SK-N-SH (cell line): ENCODE measurements around the gene UTP18.

Experiments used
- EP300 ChIP-seq, 2 experiments: IDR thresholded peaks; 2 replicates each; pipeline versions ENCODE4 v1.4.0 to v1.6.1; 2012; ENCODE audit warnings: borderline replicate concordance in 1 of 2, low read depth in 1 of 2, low read length in 1 of 2
- FOXM1 ChIP-seq: IDR thresholded peaks from 2 replicates; pipeline ENCODE4 v1.4.0; 2012; ENCODE audit warnings: low read depth, mild to moderate bottlenecking
- GABPA ChIP-seq: IDR thresholded peaks from 2 replicates; pipeline ENCODE4 v1.4.0; 2012; ENCODE audit warnings: low read depth, mild to moderate bottlenecking
- JUND ChIP-seq: IDR thresholded peaks from 2 replicates; pipeline ENCODE4 v1.4.0; 2012
- MEF2A ChIP-seq: IDR thresholded peaks from 2 replicates; pipeline ENCODE4 v1.4.0; 2012; ENCODE audit warnings: low read depth, borderline replicate concordance
- RFX5 ChIP-seq: IDR thresholded peaks from 2 replicates; pipeline ENCODE4 v1.6.1; 2012; ENCODE audit warnings: mild to moderate bottlenecking, improper control_type of control experiment, low read length
- TAF1 ChIP-seq: IDR thresholded peaks from 2 replicates; pipeline ENCODE4 v1.6.1; 2012; ENCODE audit warnings: low read depth, mild to moderate bottlenecking, low read length, moderate library complexity, borderline replicate concordance
- YY1 ChIP-seq: IDR thresholded peaks from 2 replicates; pipeline ENCODE4 v1.4.0; 2012; ENCODE audit warnings: low read depth, mild to moderate bottlenecking
- TF ChIP-seq, protein P1 (sequence below): fragments of 200-600 bp; sonication (generic); IDR thresholded peaks from 2 replicates; pipeline ENCODE4 v1.6.1; 2017; ENCODE audit warnings: antibody characterized with exemption, mild to moderate bottlenecking, moderate library complexity
- TF ChIP-seq, protein P2 (sequence below): IDR thresholded peaks from 2 replicates; pipeline ENCODE4 v1.4.0; 2012; ENCODE audit warnings: low read depth
- TF ChIP-seq, protein P3 (sequence below): IDR thresholded peaks from 2 replicates; pipeline ENCODE4 v1.4.0; 2012; ENCODE audit warnings: low read depth, borderline replicate concordance
- TF ChIP-seq, protein P4 (sequence below): IDR thresholded peaks from 2 replicates; pipeline ENCODE4 v1.6.1; 2012; ENCODE audit warnings: mild to moderate bottlenecking, low read depth, low read length, moderate library complexity

DNA sequence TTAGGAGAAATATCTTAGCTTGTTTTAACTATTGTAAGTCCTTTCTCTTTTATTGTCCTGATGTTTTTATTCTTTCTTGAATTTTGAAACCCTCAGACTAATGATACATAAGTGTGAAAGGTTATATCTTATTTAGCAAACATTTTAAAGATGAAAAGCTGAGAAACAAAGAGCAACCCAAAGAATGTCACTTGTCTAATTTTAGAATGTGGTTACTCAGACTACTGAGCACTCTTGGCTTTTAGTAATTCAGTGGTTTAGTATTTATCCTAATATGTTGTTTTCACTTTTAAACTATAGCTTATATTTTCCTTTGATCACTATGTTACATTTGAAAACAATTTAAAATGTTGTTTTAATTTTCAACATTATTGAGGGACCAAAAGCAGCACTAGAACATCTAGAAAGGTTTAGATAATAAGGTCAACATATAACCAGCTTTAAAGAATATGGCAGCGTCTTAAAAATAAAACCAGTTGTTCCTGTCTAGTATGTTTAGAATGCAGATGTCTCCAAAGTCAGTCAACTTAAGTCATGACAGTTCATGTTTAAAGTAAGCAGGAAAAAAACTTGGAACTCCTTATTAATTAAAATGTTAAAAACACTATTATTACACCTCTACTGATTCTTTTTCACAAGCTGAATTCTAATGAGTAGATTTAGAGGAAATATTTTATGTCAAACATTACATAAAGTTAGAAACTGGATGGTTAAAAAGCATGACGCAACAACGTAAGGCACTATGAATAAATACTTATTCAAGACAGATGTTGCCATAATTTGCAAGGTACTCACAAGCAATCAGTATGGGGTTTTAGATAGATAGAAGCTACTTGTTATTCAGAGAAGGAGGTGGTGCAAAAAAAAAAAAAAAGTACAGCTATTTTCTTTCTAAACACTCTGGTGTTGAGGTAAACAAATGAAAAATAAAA, 2.9 kb upstream of the UTP18 start:
- TF ChIP-seq, protein P1, sequence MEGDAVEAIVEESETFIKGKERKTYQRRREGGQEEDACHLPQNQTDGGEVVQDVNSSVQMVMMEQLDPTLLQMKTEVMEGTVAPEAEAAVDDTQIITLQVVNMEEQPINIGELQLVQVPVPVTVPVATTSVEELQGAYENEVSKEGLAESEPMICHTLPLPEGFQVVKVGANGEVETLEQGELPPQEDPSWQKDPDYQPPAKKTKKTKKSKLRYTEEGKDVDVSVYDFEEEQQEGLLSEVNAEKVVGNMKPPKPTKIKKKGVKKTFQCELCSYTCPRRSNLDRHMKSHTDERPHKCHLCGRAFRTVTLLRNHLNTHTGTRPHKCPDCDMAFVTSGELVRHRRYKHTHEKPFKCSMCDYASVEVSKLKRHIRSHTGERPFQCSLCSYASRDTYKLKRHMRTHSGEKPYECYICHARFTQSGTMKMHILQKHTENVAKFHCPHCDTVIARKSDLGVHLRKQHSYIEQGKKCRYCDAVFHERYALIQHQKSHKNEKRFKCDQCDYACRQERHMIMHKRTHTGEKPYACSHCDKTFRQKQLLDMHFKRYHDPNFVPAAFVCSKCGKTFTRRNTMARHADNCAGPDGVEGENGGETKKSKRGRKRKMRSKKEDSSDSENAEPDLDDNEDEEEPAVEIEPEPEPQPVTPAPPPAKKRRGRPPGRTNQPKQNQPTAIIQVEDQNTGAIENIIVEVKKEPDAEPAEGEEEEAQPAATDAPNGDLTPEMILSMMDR = no peak
- TF ChIP-seq EP300 (IDR thresholded peaks at IDR 0.05; ENCODE audit: borderline replicate concordance in 1 of 2, low read depth in 1 of 2, low read length in 1 of 2) (no peak), FOXM1 (no peak), MEF2A (no peak), GABPA (no peak), RFX5 (no peak), YY1 (no peak), TAF1 (no peak), JUND (no peak)
- TF ChIP-seq, protein P2, sequence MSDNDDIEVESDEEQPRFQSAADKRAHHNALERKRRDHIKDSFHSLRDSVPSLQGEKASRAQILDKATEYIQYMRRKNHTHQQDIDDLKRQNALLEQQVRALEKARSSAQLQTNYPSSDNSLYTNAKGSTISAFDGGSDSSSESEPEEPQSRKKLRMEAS = no peak
- TF ChIP-seq, protein P3, sequence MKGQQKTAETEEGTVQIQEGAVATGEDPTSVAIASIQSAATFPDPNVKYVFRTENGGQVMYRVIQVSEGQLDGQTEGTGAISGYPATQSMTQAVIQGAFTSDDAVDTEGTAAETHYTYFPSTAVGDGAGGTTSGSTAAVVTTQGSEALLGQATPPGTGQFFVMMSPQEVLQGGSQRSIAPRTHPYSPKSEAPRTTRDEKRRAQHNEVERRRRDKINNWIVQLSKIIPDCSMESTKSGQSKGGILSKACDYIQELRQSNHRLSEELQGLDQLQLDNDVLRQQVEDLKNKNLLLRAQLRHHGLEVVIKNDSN = no peak
- TF ChIP-seq, protein P4, sequence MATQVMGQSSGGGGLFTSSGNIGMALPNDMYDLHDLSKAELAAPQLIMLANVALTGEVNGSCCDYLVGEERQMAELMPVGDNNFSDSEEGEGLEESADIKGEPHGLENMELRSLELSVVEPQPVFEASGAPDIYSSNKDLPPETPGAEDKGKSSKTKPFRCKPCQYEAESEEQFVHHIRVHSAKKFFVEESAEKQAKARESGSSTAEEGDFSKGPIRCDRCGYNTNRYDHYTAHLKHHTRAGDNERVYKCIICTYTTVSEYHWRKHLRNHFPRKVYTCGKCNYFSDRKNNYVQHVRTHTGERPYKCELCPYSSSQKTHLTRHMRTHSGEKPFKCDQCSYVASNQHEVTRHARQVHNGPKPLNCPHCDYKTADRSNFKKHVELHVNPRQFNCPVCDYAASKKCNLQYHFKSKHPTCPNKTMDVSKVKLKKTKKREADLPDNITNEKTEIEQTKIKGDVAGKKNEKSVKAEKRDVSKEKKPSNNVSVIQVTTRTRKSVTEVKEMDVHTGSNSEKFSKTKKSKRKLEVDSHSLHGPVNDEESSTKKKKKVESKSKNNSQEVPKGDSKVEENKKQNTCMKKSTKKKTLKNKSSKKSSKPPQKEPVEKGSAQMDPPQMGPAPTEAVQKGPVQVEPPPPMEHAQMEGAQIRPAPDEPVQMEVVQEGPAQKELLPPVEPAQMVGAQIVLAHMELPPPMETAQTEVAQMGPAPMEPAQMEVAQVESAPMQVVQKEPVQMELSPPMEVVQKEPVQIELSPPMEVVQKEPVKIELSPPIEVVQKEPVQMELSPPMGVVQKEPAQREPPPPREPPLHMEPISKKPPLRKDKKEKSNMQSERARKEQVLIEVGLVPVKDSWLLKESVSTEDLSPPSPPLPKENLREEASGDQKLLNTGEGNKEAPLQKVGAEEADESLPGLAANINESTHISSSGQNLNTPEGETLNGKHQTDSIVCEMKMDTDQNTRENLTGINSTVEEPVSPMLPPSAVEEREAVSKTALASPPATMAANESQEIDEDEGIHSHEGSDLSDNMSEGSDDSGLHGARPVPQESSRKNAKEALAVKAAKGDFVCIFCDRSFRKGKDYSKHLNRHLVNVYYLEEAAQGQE = no peak
